Measurements from ENCODE around the gene TEX44. TPM values are rescaled to one million over a fixed set of nuclear protein-coding genes. Genes with fewer than 3 reads are reported as not detected.

The TEX44 gene
- total RNA-seq, 4 donors from 2014 or later = not detected

DNA sequence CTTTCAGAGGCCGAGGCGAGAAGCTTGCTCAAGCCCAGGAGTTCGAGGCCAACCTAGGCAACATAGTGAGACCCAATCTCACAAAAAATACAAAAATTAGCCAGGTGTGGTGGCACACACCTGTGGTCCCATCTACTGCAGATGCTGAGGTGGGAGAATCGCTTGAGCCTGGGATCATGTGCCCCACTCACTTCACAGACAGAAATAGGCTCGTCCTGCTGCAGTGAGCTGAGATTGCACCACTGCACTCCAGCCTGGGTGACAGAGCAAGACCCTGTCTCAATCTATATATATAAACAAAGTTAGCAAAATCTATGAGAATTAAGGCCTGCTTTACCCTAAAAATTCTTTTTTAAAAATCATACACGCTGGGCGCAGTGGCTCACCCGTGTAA is 50.8 kb downstream of the TEX44 start:
- TF ChIP-seq, protein P1, sequence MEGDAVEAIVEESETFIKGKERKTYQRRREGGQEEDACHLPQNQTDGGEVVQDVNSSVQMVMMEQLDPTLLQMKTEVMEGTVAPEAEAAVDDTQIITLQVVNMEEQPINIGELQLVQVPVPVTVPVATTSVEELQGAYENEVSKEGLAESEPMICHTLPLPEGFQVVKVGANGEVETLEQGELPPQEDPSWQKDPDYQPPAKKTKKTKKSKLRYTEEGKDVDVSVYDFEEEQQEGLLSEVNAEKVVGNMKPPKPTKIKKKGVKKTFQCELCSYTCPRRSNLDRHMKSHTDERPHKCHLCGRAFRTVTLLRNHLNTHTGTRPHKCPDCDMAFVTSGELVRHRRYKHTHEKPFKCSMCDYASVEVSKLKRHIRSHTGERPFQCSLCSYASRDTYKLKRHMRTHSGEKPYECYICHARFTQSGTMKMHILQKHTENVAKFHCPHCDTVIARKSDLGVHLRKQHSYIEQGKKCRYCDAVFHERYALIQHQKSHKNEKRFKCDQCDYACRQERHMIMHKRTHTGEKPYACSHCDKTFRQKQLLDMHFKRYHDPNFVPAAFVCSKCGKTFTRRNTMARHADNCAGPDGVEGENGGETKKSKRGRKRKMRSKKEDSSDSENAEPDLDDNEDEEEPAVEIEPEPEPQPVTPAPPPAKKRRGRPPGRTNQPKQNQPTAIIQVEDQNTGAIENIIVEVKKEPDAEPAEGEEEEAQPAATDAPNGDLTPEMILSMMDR (IDR thresholded peaks at IDR 0.05; ENCODE audit: low read depth) = no peak

Other genes starting within 250 kb of the TEX44 start
- 1 to 10 TPM in 3 of 4 donors, under 1 TPM in 1; 0.82 to 3.4 (median 1.8) TPM for gene B3GNT7, start 197.2 kb upstream of the TEX44 start, total RNA-seq
- 100 to 1,000 TPM; 136 to 247 (median 197) TPM for gene NCL, start 128.4 kb upstream of the TEX44 start, total RNA-seq
- 10 to 100 TPM in 1 of 4 donors, 1 to 10 TPM in 2, under 1 TPM in 1; 0.51 to 10.2 (median 2.5) TPM for gene NMUR1, start 62.4 kb upstream of the TEX44 start, total RNA-seq
- 100 to 1,000 TPM; 435 to 772 (median 535) TPM for gene PTMA, start 115.7 kb downstream of the TEX44 start, total RNA-seq
- gene PDE6D, start 188.4 kb downstream of the TEX44 start, total RNA-seq = 10 to 100 TPM; 12.6 to 29.4 (median 23.6) TPM
- 10 to 100 TPM; 20.0 to 39.4 (median 24.8) TPM for gene COPS7B, start 193.6 kb downstream of the TEX44 start, total RNA-seq